ENCODE measurements around the gene CTNNA3. TPM values are rescaled to one million over a fixed set of nuclear protein-coding genes. Genes with fewer than 3 reads are reported as not detected.

CTNNA3 gene
- total and polyA plus RNA-seq, 2 of the 4 experiments (the other 2 are of a cell fraction), result 0.19 to 0.90 TPM

- no peak overlapping the region for H2AK5ac ChIP-seq (ENCODE audit: low read depth, low read length)
Measured at GRCh38 chr10:66457629-66458028, 1238.4 kb downstream of the CTNNA3 start.

More at GRCh38 chr10:66457629-66458028, 1238.4 kb downstream of the CTNNA3 start:
- Histone ChIP-seq H4K91ac (ENCODE audit: insufficient read depth, low read depth, low read length) (no peak overlapping the region), H3K56ac (ENCODE audit: extremely low read depth, insufficient read depth, low read length) (no peak overlapping the region), H2BK15ac (ENCODE audit: low read depth, low read length) (no peak overlapping the region), H3K36me3 (ENCODE audit: control insufficient read depth, insufficient read depth, low read length) (no peaks in the 10 kb centered on the region), H2AK9ac (replicated peaks; ENCODE audit: low read depth, low read length, poor library complexity) (no peak overlapping the region), H3K18ac (ENCODE audit: low read depth, low read length) (no peak overlapping the region), H3K27ac (ENCODE audit: insufficient read depth, low read length) (no peak overlapping the region), H2BK5ac (ENCODE audit: low read depth, low read length, poor library complexity, severe bottlenecking) (no peak overlapping the region), H3K9me3 (ENCODE audit: control insufficient read depth, insufficient read depth, low read length) (peaks cover 2% of the 10 kb centered on the region; the same call in 1 of the 2 replicates), H3K79me1 (ENCODE audit: low read depth in 1 of 2, low read length in 2 of 2) (no peaks in the 10 kb centered on the region), H3K27me3 (ENCODE audit: control insufficient read depth, insufficient read depth, low read length) (no peaks in the 10 kb centered on the region), H4K5ac (ENCODE audit: low read depth, low read length) (no peak overlapping the region), H3K9me1 (ENCODE audit: insufficient read depth, low read length) (no peaks in the 10 kb centered on the region), H3K14ac (replicated peaks; ENCODE audit: low read depth, low read length) (no peak overlapping the region), H3K4me1 (ENCODE audit: control insufficient read depth, insufficient read depth, low read length) (no peaks in the 10 kb centered on the region), H2AFZ (replicated peaks; ENCODE audit: low read length, poor library complexity) (no peak overlapping the region), H3K23ac (ENCODE audit: low read depth, low read length) (no peak overlapping the region), H4K8ac (ENCODE audit: low read depth in 2 of 2, low read length in 2 of 2) (no peak overlapping the region), H2BK20ac (ENCODE audit: low read depth, low read length) (no peak overlapping the region), H3K4me2 (ENCODE audit: low read depth, low read length) (no peak overlapping the region), H2BK120ac (ENCODE audit: low read depth, low read length) (no peak overlapping the region), H3K4me3 (ENCODE audit: insufficient read depth, low read depth, low read length) (no peak overlapping the region), H4K20me1 (ENCODE audit: insufficient read depth, low read length) (no peaks in the 10 kb centered on the region), H3K9ac (ENCODE audit: low read depth, low read length) (no peak overlapping the region), H3K4ac (ENCODE audit: low read depth, low read length) (no peak overlapping the region)
- no peak for DNase-seq
- TF ChIP-seq POLR2A (IDR thresholded peaks at IDR 0.05; ENCODE audit: low read depth, low read length) (no peak), MXI1 (IDR thresholded peaks at IDR 0.05; ENCODE audit: borderline replicate concordance, low read depth, low read length) (no peak), MAFK (IDR thresholded peaks at IDR 0.05; ENCODE audit: low read depth, low read length) (no peak), FOS (IDR thresholded peaks at IDR 0.05; ENCODE audit: low read depth, low read length) (no peak), SMC3 (IDR thresholded peaks at IDR 0.05; ENCODE audit: low read depth, low read length) (no peak), MAZ (IDR thresholded peaks at IDR 0.05; ENCODE audit: borderline replicate concordance, low read depth, low read length) (no peak), RCOR1 (IDR thresholded peaks at IDR 0.05; ENCODE audit: insufficient replicate concordance, low read length) (no peak), RFX5 (IDR thresholded peaks at IDR 0.05; ENCODE audit: low read depth, low read length) (no peak), BHLHE40 (IDR thresholded peaks at IDR 0.05; ENCODE audit: low read depth, low read length) (no peak), CEBPB (IDR thresholded peaks at IDR 0.05; ENCODE audit: low read depth, low read length) (no peak), CHD1 (IDR thresholded peaks at IDR 0.05; ENCODE audit: low read depth, low read length) (no peak), USF2 (IDR thresholded peaks at IDR 0.05; ENCODE audit: low read depth, low read length) (no peak), NFE2L2 (IDR thresholded peaks at IDR 0.05; ENCODE audit: low read depth, low read length) (no peak), RAD21 (IDR thresholded peaks at IDR 0.05; ENCODE audit: low read length) (no peak)
- TF ChIP-seq, protein P1, sequence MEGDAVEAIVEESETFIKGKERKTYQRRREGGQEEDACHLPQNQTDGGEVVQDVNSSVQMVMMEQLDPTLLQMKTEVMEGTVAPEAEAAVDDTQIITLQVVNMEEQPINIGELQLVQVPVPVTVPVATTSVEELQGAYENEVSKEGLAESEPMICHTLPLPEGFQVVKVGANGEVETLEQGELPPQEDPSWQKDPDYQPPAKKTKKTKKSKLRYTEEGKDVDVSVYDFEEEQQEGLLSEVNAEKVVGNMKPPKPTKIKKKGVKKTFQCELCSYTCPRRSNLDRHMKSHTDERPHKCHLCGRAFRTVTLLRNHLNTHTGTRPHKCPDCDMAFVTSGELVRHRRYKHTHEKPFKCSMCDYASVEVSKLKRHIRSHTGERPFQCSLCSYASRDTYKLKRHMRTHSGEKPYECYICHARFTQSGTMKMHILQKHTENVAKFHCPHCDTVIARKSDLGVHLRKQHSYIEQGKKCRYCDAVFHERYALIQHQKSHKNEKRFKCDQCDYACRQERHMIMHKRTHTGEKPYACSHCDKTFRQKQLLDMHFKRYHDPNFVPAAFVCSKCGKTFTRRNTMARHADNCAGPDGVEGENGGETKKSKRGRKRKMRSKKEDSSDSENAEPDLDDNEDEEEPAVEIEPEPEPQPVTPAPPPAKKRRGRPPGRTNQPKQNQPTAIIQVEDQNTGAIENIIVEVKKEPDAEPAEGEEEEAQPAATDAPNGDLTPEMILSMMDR (conservative IDR thresholded peaks at IDR 0.05; ENCODE audit: low read depth, low read length), result no peak
- TF ChIP-seq, protein P2, sequence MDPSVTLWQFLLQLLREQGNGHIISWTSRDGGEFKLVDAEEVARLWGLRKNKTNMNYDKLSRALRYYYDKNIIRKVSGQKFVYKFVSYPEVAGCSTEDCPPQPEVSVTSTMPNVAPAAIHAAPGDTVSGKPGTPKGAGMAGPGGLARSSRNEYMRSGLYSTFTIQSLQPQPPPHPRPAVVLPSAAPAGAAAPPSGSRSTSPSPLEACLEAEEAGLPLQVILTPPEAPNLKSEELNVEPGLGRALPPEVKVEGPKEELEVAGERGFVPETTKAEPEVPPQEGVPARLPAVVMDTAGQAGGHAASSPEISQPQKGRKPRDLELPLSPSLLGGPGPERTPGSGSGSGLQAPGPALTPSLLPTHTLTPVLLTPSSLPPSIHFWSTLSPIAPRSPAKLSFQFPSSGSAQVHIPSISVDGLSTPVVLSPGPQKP (IDR thresholded peaks at IDR 0.05; ENCODE audit: borderline replicate concordance, low read depth, low read length), result no peak
- no CpG with 5 or more reads among the region's 1 CpG for WGBS, 2 experiments (ENCODE audit: extremely low coverage in 2 of 2, insufficient read length in 1 of 2)
- ChIA-PET POLR2A (ENCODE audit: unreplicated experiment) (no interaction called here), CTCF (no interaction called here)
- intact Hi-C loops (cut with micrococcal nuclease), result no loop called here
- no TSS peak for BruUV-seq (replicated peaks)
- in situ Hi-C loops (cut with MboI; ENCODE audit: low sequenced_read_pairs), result no loop called here
- ATAC-seq (ENCODE audit: low read depth), result no peak
- dilution Hi-C loops (cut with HindIII; ENCODE audit: low sequenced_read_pairs, unreplicated experiment), result no loop called here
